HG02623 (cell line): ENCODE results near the gene SCFD2.
"Not testable (repeated sequence)": the region's sequence is repeated elsewhere in the genome, so short reads cannot be mapped to it uniquely, and the experiment has no call there.

ENCODE experiments used
- ATAC-seq: cut with Tn5 transposase; IDR thresholded peaks from one replicate; pipeline ENCODE4 v1.9.1; 2021; ENCODE audit warnings: moderate library complexity; ENCODE audit not compliant: unreplicated experiment

The SCFD2 gene

DNA sequence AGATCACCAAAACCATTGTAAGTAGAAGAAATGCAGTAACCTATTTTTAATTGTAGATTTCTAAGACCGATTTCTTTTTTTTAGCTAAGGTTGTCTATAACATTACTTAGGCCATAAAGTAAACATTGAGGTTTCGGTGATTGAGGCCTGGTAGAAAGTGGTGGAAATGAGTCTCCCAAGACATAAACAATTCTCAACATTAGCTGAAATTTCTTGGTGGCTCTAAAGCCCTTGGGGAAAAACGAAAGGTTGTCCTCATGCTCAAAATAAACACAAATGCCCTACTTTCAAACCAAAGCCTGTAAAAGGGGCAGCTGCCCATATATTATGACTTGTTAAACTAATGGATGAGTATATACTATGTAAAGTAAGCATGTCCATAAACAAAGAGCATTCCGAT lies 98.8 kb downstream of the SCFD2 start:
- ATAC-seq = no peak

DNA sequence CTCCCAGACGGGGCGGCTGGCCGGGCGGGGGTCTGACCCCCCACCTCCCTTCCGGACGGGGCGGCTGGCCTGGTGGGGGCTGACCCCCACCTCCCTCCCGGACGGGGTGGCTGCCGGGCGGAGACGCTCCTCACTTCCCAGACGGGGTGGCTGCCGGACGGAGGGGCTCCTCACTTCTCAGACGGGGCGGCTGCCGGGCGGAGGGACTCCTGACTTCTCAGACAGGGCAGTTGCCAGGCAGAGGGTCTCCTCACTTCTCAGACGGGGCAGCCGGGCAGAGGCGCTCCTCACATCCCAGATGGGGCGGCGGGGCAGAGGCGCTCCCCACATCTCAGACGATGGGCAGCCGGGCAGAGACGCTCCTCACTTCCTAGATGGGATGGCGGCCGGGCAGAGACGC lies 109.9 kb downstream of the SCFD2 start:
- not testable (repeated sequence) for ATAC-seq

DNA sequence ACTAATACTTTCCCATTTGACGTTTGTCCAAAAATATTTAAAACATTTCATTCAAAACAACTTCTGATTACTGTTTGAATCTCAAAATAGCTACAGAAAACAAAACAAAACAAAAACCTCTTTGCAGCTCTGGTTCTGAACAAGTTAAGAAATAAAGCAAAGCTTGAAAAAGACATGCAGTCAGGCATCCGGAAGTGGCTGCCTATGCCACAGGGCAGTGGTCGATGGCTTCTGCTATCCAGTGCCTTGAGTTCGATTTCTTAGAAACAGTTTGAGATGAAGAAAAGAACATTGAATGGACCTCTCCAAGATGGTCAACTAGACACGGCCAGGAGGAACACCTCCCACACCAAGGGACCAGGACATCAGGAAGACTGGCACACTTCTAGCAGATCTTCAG lies 125.3 kb downstream of the SCFD2 start:
- ATAC-seq = no peak

DNA sequence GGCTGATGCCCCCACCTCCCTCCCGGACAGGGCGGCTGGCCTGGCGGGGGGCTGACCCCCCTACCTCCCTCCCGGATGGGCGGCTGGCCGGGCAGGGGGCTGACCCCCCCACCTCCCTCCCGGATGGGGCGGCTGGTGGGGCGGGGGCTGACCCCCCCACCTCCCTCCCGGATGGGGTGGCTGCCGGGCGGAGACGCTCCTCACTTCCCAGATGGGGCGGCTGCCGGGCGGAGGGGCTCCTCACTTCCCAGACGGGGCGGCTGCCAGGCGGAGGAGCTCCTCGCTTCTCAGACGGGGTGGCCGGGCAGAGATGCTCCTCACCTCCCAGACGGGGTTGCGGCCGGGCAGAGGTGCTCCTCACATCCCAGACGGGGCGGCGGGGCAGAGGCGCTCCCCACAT lies 127.5 kb downstream of the SCFD2 start:
- ATAC-seq = not testable (repeated sequence)

DNA sequence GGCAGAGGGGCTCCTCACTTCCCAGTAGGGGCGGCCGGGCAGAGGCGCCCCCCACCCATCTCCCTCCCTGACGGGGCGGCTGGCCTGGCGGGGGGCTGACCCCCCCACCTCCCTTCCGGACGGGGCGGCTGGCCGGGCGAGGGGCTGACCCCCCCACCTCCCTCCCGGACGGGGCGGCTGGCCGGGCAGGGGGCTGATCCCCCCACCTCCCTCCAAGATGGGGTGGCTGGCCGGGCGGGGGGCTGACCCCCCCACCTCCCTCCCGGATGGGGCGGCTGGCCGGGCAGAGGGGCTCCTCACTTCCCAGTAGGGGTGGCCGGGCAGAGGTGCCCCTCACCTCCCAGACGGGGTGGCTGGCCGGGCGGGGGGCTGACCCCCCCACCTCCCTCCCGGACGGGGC lies 128.1 kb downstream of the SCFD2 start:
- ATAC-seq = not testable (repeated sequence)

DNA sequence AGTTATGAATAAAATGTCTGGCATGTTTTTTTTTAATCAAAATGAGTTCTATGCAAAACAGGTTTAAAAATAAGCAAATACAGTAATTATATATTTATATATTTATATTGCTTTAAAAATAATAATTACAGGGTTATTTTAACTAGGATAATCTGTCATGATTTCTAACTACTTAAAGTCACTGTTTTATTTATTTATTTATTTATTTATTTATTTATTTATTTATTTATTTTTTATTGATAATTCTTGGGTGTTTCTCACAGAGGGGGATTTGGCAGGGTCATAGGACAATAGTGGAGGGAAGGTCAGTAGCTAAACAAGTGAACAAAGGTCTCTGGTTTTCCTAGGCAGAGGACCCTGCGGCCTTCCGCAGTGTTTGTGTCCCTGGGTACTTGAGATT lies 129.2 kb downstream of the SCFD2 start:
- ATAC-seq = not testable (repeated sequence)

DNA sequence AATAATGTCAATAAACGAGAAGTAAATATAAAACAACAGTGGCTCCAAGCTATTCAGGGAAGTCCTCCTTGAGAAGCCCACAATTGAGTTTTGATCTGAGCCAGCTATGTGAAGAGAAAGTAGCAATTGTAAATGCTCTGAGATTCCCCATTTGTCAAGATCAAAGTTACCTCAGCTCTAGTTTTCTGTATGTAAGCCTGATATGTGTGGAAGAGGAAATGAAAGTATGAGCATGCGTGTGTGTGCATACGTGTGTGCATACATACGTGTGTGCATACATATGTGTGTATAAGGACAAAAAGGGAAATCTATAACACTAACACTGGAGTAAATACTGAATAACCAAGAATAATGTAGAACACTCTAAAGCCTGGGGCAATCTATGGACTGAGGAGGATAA lies 130.3 kb downstream of the SCFD2 start:
- no peak for ATAC-seq

DNA sequence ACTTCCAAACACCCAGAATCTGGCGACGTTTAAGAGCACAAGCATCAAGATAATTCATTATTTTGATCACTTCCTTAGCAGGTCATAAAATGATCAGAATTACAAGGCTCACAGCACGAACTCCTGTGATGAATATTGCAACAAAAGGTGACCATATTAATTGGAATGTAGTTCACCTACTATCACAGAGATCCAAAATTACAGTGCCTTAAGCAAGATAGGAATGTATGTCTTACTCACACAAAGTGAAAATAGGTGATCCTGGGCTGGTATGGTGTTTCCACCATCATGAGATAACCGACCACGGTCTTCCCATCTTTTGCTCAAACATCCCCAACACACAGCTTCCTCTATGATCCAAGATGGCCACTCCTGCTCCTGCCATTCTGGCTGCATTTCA lies 131.2 kb downstream of the SCFD2 start:
- ATAC-seq = no peak

DNA sequence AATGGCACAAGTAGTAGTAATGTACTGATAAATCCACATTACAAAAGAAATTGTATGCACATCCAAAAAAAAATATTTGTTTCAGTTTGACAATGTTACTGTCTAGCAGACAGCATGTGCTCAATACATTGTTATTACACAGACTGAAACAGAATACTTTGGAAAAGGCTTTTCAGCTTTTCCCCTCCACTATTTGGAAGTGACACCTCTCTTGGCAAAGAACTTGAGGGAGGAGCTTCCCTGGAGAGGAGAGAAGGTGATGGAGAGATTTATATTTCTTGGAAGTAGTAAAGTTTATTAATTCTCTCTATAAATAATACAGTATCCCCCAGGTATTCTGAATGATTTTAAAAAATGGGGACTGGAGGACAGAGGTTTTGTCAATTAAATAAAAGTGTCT lies 131.8 kb downstream of the SCFD2 start:
- ATAC-seq = no peak

DNA sequence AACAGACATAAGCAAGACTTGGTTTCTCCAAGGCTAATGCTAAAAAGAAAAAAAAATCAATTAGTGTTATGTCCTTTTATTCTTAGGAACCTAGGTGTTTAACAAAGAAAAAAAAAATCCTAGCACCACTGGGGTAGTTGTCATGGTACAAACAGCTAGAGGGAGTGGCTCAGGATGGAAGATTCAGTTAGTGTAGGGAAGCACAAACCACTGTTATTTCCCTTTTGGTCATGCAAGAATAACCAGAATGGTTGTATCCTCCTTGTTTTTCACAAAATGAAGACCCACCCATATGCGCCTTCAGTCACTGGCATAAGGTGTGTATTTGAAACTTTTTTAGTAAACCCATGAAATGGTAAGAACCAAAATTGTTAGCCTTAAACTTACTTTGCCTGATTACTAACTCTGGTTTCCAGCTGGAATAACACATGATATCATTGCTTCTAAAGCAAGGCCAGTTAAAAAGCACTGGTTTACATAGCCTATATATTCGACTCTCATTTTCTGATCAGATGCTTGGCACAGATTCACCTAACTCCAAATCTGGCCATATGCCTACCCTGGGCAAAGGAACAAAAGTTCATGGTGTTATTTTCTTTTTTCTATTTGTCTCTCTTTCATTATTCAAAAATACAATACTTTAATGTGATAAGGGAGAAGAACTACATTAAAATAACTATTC lies 132.6 kb downstream of the SCFD2 start:
- ATAC-seq = no peak

DNA sequence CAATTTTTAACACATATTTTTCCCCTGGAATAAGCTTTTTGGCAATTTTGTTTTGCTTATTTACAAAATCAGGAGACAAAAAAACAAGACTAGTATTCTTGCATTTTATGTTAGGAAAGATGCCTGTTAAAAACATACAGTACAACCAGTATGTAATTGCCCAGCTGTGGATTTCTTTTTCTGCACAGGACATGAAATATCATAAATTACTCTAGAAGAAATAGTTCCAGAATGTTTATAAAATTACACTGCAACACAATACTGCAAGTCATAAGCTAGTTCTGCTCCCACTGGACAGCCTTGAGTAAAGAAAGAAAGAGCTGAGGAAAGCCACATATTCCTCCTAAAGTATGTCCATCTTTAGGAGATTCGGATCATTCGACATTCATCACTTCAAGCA lies 133.5 kb downstream of the SCFD2 start:
- no peak for ATAC-seq

DNA sequence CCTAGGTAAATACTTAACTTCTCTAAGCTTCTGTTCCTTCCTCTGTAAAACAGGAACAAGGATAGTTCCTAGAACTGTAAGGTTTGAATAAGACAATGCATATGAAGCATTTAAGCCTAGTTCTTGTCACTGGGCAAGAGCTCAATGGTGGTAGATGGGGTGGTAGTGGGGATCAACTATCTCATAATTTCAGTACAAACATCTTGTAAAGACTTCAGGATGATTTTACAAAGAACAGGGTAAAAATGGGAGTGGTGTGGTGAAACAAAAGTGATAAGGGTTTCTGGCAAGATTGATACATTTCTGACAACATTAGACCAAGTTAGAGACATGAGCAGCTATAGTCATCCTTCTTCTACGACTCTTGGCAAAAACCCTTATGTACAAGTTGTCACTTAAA lies 137.8 kb downstream of the SCFD2 start:
- ATAC-seq = no peak

DNA sequence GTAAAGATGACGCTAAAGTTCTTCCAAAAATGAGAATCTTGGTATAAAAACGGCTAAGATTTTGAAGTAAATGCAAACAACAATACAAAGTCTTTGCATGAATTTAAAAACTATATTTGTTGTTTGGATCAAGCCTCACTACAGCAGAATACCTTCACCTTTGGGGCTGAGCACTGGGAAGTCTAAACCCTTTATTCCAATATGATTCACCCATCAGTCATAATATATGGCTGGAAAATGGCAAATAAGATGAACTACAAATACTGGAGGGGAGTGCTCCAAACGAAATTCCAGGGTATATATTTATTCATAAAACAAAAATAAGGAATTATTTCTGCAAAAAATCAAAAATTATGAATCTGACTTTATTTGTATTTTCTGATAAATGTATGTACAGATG lies 138.4 kb downstream of the SCFD2 start:
- ATAC-seq = no peak

DNA sequence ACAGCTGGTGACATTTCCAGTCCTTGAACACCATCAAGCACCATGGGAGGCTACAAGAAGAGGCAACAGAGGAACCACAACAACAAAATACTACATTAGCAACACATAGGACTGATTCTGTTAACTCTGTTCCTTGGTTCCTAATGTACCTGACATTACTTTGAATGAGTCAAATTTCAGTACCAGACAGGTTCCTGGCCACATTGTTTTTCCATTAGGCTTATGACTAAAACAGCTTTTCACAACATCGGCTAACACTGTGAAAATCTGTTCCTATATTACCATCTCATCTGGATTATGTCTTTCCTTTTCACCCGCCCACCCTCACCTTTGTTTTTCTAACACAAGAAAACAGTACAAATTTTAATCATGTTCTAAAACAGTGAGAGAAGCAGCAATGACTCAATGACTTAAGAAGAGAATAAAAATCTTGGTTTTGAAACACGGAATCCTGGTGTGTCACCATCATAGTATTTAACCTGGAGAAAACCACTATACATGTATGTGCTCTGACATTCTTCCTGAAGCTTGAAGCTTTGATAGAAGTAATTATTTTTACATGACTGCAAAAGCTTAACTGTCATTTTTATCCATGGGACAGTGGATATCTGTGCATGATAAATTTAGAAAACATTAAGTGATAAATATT lies 143.9 kb downstream of the SCFD2 start:
- ATAC-seq = no peak

DNA sequence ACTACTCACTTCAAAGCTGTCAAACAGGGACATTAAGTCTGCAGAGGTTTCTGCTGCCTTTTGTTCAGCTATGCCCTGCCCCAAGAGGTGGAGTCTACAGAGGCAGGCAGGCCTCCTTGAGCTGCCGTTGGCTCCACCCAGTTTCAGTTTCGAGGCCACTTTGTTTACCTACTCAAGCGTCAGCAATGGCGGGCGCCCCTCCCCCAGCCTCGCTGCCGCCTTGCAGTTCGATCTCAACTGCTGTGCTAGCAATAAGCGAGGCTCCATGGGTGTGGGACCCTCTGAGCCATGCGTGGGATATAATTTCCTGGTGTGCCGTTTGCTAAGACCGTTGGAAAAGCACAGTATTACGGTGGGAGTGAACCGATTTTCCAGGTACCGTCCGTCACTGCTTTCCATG lies 146.7 kb downstream of the SCFD2 start:
- not testable (repeated sequence) for ATAC-seq

DNA sequence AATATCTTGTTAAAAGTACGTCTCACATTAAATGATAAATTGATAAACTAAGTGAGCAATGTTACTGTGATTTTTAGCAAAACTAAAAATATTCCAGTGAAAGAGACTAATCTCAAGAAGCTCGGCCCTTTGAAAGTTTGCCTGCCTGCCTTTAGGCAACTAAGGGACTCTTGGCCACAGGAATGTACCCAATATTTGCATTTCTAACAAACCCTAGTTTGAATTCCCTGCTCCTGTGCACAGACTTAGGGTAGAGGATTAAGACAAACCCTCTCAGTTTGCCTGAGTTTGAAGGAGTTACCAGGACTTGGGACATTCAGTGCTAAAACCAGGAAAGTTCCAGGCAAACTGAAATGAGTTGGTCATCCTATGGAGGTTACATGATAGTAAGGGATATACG lies 157.1 kb downstream of the SCFD2 start:
- ATAC-seq = no peak

DNA sequence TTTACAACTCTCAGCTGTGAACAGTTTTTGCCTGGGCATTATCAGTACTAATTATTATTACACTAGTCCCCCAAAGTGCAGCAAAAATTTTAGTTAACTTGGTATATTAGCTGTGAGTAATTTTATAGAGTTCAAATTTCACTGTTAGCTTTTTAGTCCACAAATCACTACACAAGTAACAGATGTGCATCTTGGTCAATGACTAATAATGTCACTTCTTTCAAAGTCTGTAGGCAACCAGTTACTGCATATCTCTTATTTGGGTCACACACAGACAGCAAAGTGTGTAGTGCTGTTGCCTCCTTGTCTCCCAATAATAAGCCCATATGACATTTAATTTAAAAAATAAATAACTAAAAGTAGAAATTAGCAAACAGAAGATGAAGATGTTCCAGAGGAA lies 159.9 kb downstream of the SCFD2 start:
- ATAC-seq = no peak

DNA sequence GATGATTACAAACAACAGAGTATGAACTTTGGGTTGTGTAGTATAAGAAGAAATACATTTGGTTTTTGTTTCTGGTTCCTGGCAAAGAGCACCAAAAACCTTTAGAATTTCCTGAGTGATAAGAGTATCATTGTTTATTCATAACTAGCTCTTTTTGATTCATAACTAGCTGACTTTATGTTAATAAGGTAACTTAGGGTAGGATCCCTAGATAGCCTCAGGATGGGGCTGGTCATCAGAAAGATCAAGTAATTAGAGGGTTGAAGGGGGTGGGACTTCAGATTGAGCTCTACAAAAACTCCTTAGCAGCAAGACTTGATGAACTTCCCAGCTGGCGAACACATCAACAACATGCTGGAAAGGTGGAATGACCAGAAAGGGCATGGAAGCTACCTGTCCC lies 166.5 kb downstream of the SCFD2 start:
- ATAC-seq = no peak

DNA sequence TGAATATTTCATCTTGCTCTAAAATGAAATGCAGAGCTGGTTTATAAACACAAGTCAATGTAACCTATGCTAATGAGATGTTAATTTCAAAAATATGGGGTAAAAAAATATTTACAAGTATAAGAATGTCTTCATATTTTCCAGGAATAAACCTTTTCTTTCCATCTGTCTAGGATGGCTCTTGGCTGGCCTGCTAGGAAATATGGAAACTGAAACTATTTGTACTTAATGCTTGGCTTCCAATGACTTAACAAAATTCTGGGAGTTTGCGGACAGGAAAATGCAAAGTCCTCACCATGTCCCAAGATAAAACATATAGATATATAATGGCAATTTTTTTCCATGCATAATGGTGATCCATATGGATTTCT lies 168.1 kb downstream of the SCFD2 start:
- no peak for ATAC-seq

DNA sequence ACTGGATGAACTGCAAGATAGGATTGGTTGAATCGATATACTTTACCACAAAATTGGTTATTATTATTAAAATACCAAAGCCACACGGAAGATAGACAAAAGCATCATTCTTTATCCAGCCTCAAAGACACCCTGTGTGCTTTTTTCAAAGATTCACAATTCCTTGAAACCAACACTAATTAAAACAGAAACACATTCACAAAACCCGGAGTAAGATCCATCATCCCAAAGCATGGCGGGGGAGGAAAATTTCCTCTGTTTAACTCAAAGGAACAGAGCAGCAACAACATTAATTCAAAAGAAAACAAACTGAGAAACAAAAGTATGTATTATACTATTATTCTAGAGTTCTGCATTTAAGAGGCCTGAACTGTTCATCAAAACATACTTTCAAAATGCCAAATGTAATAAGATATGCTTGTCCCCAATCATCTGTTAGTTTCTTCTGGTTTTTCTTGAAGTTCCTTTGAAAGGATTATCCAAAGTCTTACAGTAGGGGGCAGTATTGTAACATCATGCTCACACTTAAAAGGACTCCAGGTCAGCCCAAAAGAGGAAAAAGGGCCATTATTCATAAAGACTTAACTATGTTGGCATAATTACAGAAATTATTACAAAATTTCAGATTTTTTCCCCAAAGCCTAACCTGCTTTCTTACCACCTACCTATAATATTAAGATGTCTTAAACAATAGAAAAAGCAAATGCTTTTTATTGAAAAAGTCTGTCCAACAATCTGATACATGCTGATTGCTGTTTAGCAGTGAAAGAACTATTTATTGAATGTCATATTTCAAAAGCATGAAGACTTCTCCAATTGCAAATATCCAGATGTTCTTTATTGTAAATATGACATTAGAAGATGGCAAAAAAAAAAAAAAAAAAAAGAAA lies 168.7 kb downstream of the SCFD2 start:
- ATAC-seq = no peak

DNA sequence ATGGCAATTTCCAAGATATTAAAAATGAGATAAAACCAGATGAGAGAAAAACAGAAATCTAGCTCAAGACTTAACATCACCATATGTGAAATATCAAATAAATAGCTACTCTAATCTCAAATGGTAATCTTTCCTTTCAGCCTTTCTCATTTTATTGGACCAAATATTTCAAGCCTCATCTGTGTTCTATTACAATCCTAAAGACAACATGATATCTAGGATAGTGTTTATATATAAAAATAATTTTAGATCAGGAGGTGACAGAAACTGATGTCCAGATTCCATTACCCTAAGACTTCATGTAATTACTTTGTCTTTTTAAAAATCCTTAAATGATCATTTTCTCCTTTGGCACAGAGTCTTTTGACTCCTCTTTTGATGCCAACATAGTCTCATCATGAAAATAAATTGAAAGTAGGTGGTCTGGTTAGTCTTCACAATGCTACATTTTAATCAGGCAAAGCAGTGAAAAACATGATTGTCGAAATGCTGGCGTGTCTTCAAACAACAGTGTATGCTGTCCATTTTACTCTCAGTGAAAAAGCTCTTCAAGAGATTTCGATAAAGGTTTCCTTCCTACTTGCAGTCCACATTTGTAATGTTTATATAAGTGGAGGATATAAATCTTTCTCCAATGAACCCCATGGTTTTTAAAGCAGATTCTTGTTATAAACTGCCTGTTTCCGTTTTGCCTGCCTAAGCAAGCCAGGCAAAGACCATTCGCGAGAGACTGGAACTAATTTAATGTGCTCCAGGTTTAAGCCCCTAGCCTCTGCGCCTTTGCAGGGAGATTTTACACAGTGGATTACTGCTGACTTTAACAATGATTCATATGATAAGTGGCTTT lies 169.8 kb downstream of the SCFD2 start:
- ATAC-seq = no peak
